WTC11 (cell line): Measurements from ENCODE around the gene DBN1. TPM values are rescaled to one million over a fixed set of nuclear protein-coding genes. Genes with fewer than 3 reads are reported as not detected.
A peak's percentile ranks its signal among the peaks of the same experiment; 100 is the strongest.

Source experiments
- ATAC-seq: fragments of 200-7000 bp; cut with Tn5 transposase; 2 replicates; pipeline ENCODE4 v1.10.0; 2021; ENCODE audit warnings: mild to moderate bottlenecking, moderate library complexity
- CTCF ChIA-PET: fragments of 300-600 bp; sonication (Branson Sonifier 250); formaldehyde crosslinking; loops from one replicate; lab custom pipeline; 2021; ENCODE audit warnings: antibody characterized with exemption; lab: Charles Lee
- POLR2A ChIA-PET: fragments of 350-600 bp; sonication (Branson Sonifier 250); formaldehyde crosslinking; loops from one replicate; lab custom pipeline; 2021; ENCODE audit warnings: antibody characterized with exemption; lab: Charles Lee
- DNase-seq: peaks from one replicate; pipeline ENCODE4 v3.0.0; 2021; ENCODE audit warnings: low spot score
- H3K27ac Mint-ChIP-seq: 2 replicates; pipeline ENCODE4 v1.8.0; 2021; ENCODE audit warnings: mixed read lengths
- H3K27me3 Mint-ChIP-seq: 2 replicates; pipeline ENCODE4 v1.8.0; 2021; ENCODE audit warnings: low read depth, mild to moderate bottlenecking, moderate library complexity, mixed read lengths
- H3K36me3 Mint-ChIP-seq: 2 replicates; pipeline ENCODE4 v1.8.0; 2021; ENCODE audit warnings: mixed read lengths
- H3K4me1 Mint-ChIP-seq: 2 replicates; pipeline ENCODE4 v1.8.0; 2022; ENCODE audit warnings: mixed read lengths
- H3K4me3 Mint-ChIP-seq: 2 replicates; pipeline ENCODE4 v1.8.0; 2021; ENCODE audit warnings: mild to moderate bottlenecking, moderate library complexity, mixed read lengths
- H3K9me3 Mint-ChIP-seq: 2 replicates; pipeline ENCODE4 v1.8.0; 2021; ENCODE audit warnings: mixed read lengths
- CREB1 ChIP-seq: sonication (generic); formaldehyde crosslinking; IDR thresholded peaks from 2 replicates; pipeline ENCODE4 v1.8.0; 2023; ENCODE audit warnings: mild to moderate bottlenecking, missing genetic modification reagents
- ETV6 ChIP-seq: sonication (generic); formaldehyde crosslinking; IDR thresholded peaks from 2 replicates; pipeline ENCODE4 v1.8.1; 2022; ENCODE audit warnings: mild to moderate bottlenecking, missing genetic modification reagents
- FOXK1 ChIP-seq: sonication (generic); formaldehyde crosslinking; IDR thresholded peaks from 2 replicates; pipeline ENCODE4 v1.8.0; 2022; ENCODE audit warnings: mild to moderate bottlenecking, moderate library complexity, missing genetic modification reagents
- FOXP1 ChIP-seq: sonication (generic); formaldehyde crosslinking; IDR thresholded peaks from 2 replicates; pipeline ENCODE4 v1.8.0; 2022; ENCODE audit warnings: missing genetic modification reagents, mild to moderate bottlenecking, moderate library complexity, borderline replicate concordance
- GABPB1 ChIP-seq: sonication (generic); formaldehyde crosslinking; IDR thresholded peaks from 2 replicates; pipeline ENCODE4 v1.8.1; 2023; ENCODE audit warnings: mild to moderate bottlenecking, missing genetic modification reagents
- KAT7 ChIP-seq: sonication (generic); formaldehyde crosslinking; IDR thresholded peaks from 2 replicates; pipeline ENCODE4 v1.8.1; 2023; ENCODE audit warnings: missing genetic modification reagents, mild to moderate bottlenecking, borderline replicate concordance
- NFE2L1 ChIP-seq: sonication (generic); formaldehyde crosslinking; IDR thresholded peaks from 2 replicates; pipeline ENCODE4 v1.8.1; 2023; ENCODE audit warnings: missing genetic modification reagents
- NR2C2 ChIP-seq: sonication (generic); formaldehyde crosslinking; IDR thresholded peaks from 2 replicates; pipeline ENCODE4 v1.8.0; 2022; ENCODE audit warnings: mild to moderate bottlenecking, missing genetic modification reagents
- OVOL2 ChIP-seq: fragments of 250-450 bp; sonication (Bioruptor Pico); IDR thresholded peaks from 2 replicates; pipeline ENCODE4 v1.9.0; 2021; ENCODE audit warnings: mild to moderate bottlenecking, borderline replicate concordance
- PRRX2 ChIP-seq: fragments of 250-450 bp; sonication (Bioruptor Pico); IDR thresholded peaks from 2 replicates; pipeline ENCODE4 v1.8.0; 2021; ENCODE audit warnings: mild to moderate bottlenecking
- SP1 ChIP-seq: sonication (generic); formaldehyde crosslinking; conservative IDR thresholded peaks from 2 replicates; pipeline ENCODE4 v1.8.1; 2022; ENCODE audit warnings: missing genetic modification reagents
- ZNF219 ChIP-seq: sonication (generic); formaldehyde crosslinking; IDR thresholded peaks from 2 replicates; pipeline ENCODE4 v1.8.0; 2023; ENCODE audit warnings: missing genetic modification reagents, mild to moderate bottlenecking, borderline replicate concordance
- ZNF263 ChIP-seq: sonication (generic); formaldehyde crosslinking; IDR thresholded peaks from 2 replicates; pipeline ENCODE4 v1.8.1; 2022; ENCODE audit warnings: low read depth, mild to moderate bottlenecking, moderate library complexity, missing genetic modification reagents
- ZNF317 ChIP-seq: sonication (generic); formaldehyde crosslinking; IDR thresholded peaks from 2 replicates; pipeline ENCODE4 v1.8.1; 2023; ENCODE audit warnings: low read depth, mild to moderate bottlenecking, moderate library complexity, missing genetic modification reagents, borderline replicate concordance
- total RNA-seq: library from RNA; stranded (reverse); gene quantifications from 3 replicates; pipeline ENCODE4 v1.2.3, GENCODE V29; 2021
- TF ChIP-seq, protein P1 (sequence below): sonication (generic); formaldehyde crosslinking; IDR thresholded peaks from 2 replicates; pipeline ENCODE4 v1.8.1; 2023; ENCODE audit warnings: mild to moderate bottlenecking, missing genetic modification reagents
- TF ChIP-seq, protein P2 (sequence below): fragments of 200-600 bp; IDR thresholded peaks from 2 replicates; pipeline ENCODE4 v1.8.0; 2022; ENCODE audit warnings: antibody characterized with exemption
- TF ChIP-seq, protein P3 (sequence below): sonication (generic); formaldehyde crosslinking; IDR thresholded peaks from 2 replicates; pipeline ENCODE4 v1.8.1; 2023; ENCODE audit warnings: mild to moderate bottlenecking, missing genetic modification reagents, moderate library complexity
- TF ChIP-seq, protein P4 (sequence below): sonication (generic); formaldehyde crosslinking; IDR thresholded peaks from 2 replicates; pipeline ENCODE4 v1.8.0; 2022; ENCODE audit warnings: missing genetic modification reagents
- TF ChIP-seq, protein P5 (sequence below): sonication (generic); formaldehyde crosslinking; IDR thresholded peaks from 2 replicates; pipeline ENCODE4 v1.8.0; 2022; ENCODE audit warnings: mild to moderate bottlenecking, missing genetic modification reagents

Gene DBN1
- total RNA-seq, 1 experiment from 2014 or later, result 288 TPM

DNA sequence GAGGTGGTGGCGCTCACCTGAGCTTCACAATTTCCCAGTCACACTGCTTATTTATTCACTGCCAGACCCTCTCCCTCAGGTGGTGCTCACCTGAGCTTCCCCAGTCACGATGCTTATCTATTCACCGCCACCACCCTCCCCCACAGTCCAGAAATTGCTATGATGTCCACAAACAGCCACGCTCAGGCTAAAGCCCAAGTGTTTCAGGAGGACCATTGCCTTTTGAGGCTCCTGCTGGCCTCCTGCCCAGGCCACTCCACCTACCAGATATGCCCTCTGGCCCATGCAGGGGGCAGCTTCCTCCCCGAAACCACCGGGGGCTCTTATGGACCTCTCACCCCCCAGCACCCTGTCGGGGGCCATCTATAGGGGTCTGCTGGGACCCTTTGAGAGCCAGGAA lies 19.4 kb upstream of the DBN1 start:
- CTCF ChIA-PET, result interaction anchor here (0.6 to 11.2 kb wide), 13 partner anchors 8 to 183 kb away, joined by 3 to 230 read pairs (median 5); partner anchors contain the start of genes DBN1 and DOK3
- Mint-ChIP-seq H3K4me1 (peaks cover 27% of the 10 kb centered on the region), H3K27ac (peak overlapping the region; percentile 95), H3K4me3 (no peak overlapping the region), H3K27me3 (peaks cover 3% of the 10 kb centered on the region), H3K36me3 (peaks cover 32% of the 10 kb centered on the region), H3K9me3 (no peaks in the 10 kb centered on the region)
- no peak for DNase-seq
- ATAC-seq, result no peak
- POLR2A ChIA-PET, result interaction anchor here (0.6 to 6.1 kb wide), 7 partner anchors 8 to 66 kb away, joined by 3 to 43 read pairs (median 5); partner anchors contain the start of gene GRK6
- peak; percentile 17; the same call in 1 of the 2 replicates for TF ChIP-seq PRRX2 (CRISPR knock-in tag)
- no peak for TF ChIP-seq ZNF263 (CRISPR knock-in tag)

DNA sequence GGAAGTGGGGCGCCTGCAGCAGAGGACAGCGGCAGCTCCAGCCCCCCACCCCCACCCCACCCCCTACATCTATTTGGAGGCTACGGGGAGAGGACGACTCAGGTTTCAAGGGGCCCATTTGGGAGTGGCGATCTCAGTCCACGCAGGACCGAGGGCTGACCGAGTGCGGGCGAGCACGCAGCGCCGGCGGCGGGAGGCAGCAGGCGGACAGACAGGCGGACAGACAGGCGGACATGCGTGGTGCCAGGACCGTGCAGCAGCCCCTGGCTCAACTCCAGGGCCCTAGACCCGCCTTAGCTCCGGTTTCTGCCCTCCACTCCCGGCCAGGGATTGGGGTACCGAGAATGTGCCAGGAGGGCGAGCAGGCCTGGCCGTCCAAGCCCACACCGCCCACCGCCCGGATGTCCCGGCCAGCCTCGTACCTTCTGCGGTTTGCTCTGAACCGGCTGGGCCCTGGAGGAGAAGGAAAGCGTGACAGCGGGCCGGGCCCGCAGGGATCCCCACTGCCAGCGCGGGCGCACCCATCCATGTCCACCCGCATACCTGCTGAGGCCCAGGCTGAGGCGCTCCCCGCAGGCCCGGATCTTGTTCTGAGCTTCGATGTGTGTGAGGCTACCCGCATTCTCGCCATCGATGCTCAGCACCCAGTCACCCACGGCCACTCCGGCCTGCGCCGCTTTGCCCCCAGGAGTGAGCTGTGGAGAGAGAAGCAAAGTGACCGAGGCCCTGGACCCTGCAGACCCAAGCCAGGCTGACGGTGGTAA lies 18.7 kb upstream of the DBN1 start:
- TF ChIP-seq ETV6 (CRISPR knock-in tag) (no peak), GABPB1 (CRISPR knock-in tag) (no peak), ZNF317 (CRISPR knock-in tag) (no peak), CREB1 (CRISPR knock-in tag) (no peak), NFE2L1 (CRISPR knock-in tag) (no peak), FOXK1 (CRISPR knock-in tag) (no peak)
- TF ChIP-seq, protein P1, sequence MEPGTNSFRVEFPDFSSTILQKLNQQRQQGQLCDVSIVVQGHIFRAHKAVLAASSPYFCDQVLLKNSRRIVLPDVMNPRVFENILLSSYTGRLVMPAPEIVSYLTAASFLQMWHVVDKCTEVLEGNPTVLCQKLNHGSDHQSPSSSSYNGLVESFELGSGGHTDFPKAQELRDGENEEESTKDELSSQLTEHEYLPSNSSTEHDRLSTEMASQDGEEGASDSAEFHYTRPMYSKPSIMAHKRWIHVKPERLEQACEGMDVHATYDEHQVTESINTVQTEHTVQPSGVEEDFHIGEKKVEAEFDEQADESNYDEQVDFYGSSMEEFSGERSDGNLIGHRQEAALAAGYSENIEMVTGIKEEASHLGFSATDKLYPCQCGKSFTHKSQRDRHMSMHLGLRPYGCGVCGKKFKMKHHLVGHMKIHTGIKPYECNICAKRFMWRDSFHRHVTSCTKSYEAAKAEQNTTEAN, result no peak
- TF ChIP-seq, protein P2, sequence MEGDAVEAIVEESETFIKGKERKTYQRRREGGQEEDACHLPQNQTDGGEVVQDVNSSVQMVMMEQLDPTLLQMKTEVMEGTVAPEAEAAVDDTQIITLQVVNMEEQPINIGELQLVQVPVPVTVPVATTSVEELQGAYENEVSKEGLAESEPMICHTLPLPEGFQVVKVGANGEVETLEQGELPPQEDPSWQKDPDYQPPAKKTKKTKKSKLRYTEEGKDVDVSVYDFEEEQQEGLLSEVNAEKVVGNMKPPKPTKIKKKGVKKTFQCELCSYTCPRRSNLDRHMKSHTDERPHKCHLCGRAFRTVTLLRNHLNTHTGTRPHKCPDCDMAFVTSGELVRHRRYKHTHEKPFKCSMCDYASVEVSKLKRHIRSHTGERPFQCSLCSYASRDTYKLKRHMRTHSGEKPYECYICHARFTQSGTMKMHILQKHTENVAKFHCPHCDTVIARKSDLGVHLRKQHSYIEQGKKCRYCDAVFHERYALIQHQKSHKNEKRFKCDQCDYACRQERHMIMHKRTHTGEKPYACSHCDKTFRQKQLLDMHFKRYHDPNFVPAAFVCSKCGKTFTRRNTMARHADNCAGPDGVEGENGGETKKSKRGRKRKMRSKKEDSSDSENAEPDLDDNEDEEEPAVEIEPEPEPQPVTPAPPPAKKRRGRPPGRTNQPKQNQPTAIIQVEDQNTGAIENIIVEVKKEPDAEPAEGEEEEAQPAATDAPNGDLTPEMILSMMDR, result no peak
- ChIA-PET CTCF (interaction anchor here (0.6 to 11.2 kb wide), 18 partner anchors 9 to 183 kb away, joined by 3 to 230 read pairs (median 4); partner anchors contain the start of genes DBN1 and DOK3), POLR2A (interaction anchor here (0.6 to 6.1 kb wide), 8 partner anchors 9 to 65 kb away, joined by 3 to 43 read pairs (median 5); partner anchors contain the start of gene GRK6)
- Mint-ChIP-seq H3K4me3 (no peak overlapping the region), H3K27me3 (no peaks in the 10 kb centered on the region), H3K9me3 (no peaks in the 10 kb centered on the region), H3K4me1 (peaks cover 27% of the 10 kb centered on the region), H3K27ac (peak overlapping the region; percentile 95), H3K36me3 (peaks cover 38% of the 10 kb centered on the region)
- DNase-seq (no peak), ATAC-seq (no peak)

DNA sequence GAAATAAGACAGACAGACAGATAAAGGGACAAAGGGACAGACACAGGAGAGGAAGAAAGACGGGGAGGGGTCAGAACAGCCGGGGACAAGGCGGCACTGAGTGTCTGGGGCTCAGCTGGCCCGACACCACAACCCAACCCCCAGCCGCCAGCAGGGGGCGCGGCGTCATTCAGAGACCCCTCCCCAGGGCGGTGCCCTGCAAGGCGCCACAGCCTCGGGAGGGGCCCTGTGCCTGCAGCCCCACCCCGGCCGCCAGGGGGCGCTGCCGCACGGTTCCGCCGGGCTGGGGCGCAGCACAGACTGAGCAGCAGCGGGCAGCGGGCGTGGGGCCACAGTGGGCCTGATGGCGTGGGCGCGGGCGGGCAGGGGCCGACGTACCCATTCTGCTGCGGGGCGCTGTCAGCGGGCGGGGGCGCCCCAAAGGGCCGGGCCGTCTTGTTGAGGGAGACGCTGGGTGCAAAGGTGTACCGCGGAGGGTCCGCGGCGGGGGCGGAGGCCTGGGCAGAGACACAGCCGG lies 18.1 kb upstream of the DBN1 start:
- H3K36me3 Mint-ChIP-seq, result peaks cover 40% of the 10 kb centered on the region
- no peaks in the 10 kb centered on the region for H3K9me3 Mint-ChIP-seq
- peak overlapping the region; percentile 65; the same call in 1 of the 2 replicates for H3K27ac Mint-ChIP-seq
- ATAC-seq (peak; percentile 57), DNase-seq (peak; percentile 93)
- H3K27me3 Mint-ChIP-seq, result no peaks in the 10 kb centered on the region
- H3K4me1 Mint-ChIP-seq, result peaks cover 27% of the 10 kb centered on the region
- ChIA-PET POLR2A (interaction anchor here (0.6 to 6.1 kb wide), 3 partner anchors 10 to 34 kb away, joined by 3 to 43 read pairs (median 4); no protein-coding TSS in a partner anchor), CTCF (interaction anchor here (0.5 to 11.2 kb wide), 17 partner anchors 10 to 609 kb away, joined by 3 to 230 read pairs (median 6); partner anchors contain the start of genes DBN1 and DOK3)
- H3K4me3 Mint-ChIP-seq, result no peak overlapping the region
- TF ChIP-seq SP1 (CRISPR knock-in tag), result peak; percentile 85
- TF ChIP-seq FOXP1, result 0 out of 2 replicates have a peak, but pooled peaks have one; percentile 20
- TF ChIP-seq ZNF219, result no peak
- TF ChIP-seq, protein P3, sequence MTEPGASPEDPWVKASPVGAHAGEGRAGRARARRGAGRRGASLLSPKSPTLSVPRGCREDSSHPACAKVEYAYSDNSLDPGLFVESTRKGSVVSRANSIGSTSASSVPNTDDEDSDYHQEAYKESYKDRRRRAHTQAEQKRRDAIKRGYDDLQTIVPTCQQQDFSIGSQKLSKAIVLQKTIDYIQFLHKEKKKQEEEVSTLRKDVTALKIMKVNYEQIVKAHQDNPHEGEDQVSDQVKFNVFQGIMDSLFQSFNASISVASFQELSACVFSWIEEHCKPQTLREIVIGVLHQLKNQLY, result no peak; the same call in 1 of the 2 replicates
- TF ChIP-seq, protein P4, sequence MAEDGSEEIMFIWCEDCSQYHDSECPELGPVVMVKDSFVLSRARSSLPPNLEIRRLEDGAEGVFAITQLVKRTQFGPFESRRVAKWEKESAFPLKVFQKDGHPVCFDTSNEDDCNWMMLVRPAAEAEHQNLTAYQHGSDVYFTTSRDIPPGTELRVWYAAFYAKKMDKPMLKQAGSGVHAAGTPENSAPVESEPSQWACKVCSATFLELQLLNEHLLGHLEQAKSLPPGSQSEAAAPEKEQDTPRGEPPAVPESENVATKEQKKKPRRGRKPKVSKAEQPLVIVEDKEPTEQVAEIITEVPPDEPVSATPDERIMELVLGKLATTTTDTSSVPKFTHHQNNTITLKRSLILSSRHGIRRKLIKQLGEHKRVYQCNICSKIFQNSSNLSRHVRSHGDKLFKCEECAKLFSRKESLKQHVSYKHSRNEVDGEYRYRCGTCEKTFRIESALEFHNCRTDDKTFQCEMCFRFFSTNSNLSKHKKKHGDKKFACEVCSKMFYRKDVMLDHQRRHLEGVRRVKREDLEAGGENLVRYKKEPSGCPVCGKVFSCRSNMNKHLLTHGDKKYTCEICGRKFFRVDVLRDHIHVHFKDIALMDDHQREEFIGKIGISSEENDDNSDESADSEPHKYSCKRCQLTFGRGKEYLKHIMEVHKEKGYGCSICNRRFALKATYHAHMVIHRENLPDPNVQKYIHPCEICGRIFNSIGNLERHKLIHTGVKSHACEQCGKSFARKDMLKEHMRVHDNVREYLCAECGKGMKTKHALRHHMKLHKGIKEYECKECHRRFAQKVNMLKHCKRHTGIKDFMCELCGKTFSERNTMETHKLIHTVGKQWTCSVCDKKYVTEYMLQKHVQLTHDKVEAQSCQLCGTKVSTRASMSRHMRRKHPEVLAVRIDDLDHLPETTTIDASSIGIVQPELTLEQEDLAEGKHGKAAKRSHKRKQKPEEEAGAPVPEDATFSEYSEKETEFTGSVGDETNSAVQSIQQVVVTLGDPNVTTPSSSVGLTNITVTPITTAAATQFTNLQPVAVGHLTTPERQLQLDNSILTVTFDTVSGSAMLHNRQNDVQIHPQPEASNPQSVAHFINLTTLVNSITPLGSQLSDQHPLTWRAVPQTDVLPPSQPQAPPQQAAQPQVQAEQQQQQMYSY (CRISPR knock-in tag), result no peak
- no peak for TF ChIP-seq KAT7 (CRISPR knock-in tag)
- no peak for TF ChIP-seq NR2C2 (CRISPR knock-in tag)
- no peak for TF ChIP-seq OVOL2 (CRISPR knock-in tag)
- 0 out of 2 replicates have a peak, but pooled peaks have one; percentile 8 for TF ChIP-seq ZNF317 (CRISPR knock-in tag)
- peak; percentile 41; the same call in 1 of the 2 replicates for TF ChIP-seq GABPB1 (CRISPR knock-in tag)
- TF ChIP-seq, protein P2, result peak; percentile 100
- TF ChIP-seq, protein P5, sequence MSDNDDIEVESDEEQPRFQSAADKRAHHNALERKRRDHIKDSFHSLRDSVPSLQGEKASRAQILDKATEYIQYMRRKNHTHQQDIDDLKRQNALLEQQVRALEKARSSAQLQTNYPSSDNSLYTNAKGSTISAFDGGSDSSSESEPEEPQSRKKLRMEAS (CRISPR knock-in tag), result no peak
